HL-60 (cell line): ENCODE results near the gene NRXN3.

Experiments used
- DNase-seq, 2 experiments: peaks; one replicate each; pipeline ENCODE4 v3.0.0-alpha.2; 2010 to 2020; ENCODE audit warnings: low read depth in 1 of 2, low spot score in 1 of 2
- H3K27ac ChIP-seq: fragments of 250-450 bp; sonication (Bioruptor Pico); replicated peaks from 2 replicates; pipeline ENCODE4 v1.5.1; 2020; ENCODE audit warnings: mild to moderate bottlenecking, moderate library complexity
- H3K27me3 ChIP-seq: fragments of 250-450 bp; sonication (Bioruptor Pico); 2 replicates; pipeline ENCODE4 v1.5.1; 2021; ENCODE audit warnings: mild to moderate bottlenecking, moderate library complexity; ENCODE audit not compliant: insufficient read depth, poor library complexity, severe bottlenecking
- H3K4me3 ChIP-seq: replicated peaks from 2 replicates; pipeline ENCODE4 v1.5.1; 2011; ENCODE audit warnings: mild to moderate bottlenecking, control low read depth, low read length; ENCODE audit not compliant: insufficient read depth
- GABPA ChIP-seq: IDR thresholded peaks from 2 replicates; pipeline ENCODE4 v1.6.1; 2012; ENCODE audit warnings: low read depth
- POLR2AphosphoS5 ChIP-seq: IDR thresholded peaks from 2 replicates; pipeline ENCODE4 v1.6.1; 2012; ENCODE audit warnings: low read depth
- SPI1 ChIP-seq: IDR thresholded peaks from 2 replicates; pipeline ENCODE4 v1.6.1; 2012; ENCODE audit warnings: low read depth, mild to moderate bottlenecking, borderline replicate concordance
- TF ChIP-seq, protein P1 (sequence below): IDR thresholded peaks from one replicate; pipeline ENCODE4 v1.5.1; 2011; ENCODE audit warnings: low read length, control low read depth, inconsistent platforms; ENCODE audit not compliant: insufficient read depth
- TF ChIP-seq, protein P2 (sequence below): IDR thresholded peaks from 2 replicates; pipeline ENCODE4 v1.6.1; 2012; ENCODE audit warnings: low read depth; ENCODE audit not compliant: insufficient replicate concordance

NRXN3 gene

DNA sequence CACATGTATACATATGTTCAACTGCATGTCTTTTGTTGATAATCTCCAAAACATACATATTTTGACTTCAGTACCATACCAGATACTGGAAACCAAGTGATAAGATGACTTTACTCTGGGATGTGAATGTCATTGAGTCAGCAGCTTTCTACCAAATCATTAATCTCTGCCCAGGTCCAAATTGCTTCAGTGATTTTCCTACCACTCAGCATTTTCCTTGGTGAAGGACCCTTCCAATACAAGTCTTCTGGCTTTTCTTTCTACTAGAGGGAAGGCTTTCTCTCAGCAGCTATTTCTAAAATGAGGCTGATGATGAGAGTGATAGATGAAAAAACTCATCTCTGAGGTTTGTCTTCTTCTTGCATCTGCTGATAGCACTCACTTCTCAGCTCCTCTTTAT is 1008.5 kb downstream of the NRXN3 start:
- H3K27ac ChIP-seq: no peak overlapping the region
- no peaks in the 10 kb centered on the region for H3K27me3 ChIP-seq
- H3K4me3 ChIP-seq: no peak overlapping the region
- DNase-seq: no peak
- TF ChIP-seq SPI1: no peak

DNA sequence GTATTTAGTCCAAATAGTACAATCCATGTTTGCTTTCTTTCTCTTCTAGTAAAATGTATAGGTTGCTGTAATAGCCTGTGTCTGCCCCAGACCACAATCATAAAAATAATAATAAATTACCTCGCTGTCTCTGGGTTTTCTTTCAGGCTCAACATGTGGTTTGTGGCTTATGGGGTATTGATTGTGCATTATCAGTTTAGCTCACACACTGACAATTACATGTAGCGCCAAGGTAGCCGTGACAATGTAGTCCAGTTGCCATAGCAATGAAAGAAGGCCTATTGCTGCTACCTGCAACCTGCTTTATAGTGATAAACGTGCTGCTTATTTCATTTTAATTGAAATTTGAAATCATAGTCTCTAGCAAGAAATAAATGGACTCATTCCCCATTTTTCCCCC is 1009.8 kb downstream of the NRXN3 start:
- Histone ChIP-seq H3K4me3 (no peak overlapping the region), H3K27me3 (no peaks in the 10 kb centered on the region), H3K27ac (no peak overlapping the region)
- DNase-seq: no peak
- TF ChIP-seq, protein P1, sequence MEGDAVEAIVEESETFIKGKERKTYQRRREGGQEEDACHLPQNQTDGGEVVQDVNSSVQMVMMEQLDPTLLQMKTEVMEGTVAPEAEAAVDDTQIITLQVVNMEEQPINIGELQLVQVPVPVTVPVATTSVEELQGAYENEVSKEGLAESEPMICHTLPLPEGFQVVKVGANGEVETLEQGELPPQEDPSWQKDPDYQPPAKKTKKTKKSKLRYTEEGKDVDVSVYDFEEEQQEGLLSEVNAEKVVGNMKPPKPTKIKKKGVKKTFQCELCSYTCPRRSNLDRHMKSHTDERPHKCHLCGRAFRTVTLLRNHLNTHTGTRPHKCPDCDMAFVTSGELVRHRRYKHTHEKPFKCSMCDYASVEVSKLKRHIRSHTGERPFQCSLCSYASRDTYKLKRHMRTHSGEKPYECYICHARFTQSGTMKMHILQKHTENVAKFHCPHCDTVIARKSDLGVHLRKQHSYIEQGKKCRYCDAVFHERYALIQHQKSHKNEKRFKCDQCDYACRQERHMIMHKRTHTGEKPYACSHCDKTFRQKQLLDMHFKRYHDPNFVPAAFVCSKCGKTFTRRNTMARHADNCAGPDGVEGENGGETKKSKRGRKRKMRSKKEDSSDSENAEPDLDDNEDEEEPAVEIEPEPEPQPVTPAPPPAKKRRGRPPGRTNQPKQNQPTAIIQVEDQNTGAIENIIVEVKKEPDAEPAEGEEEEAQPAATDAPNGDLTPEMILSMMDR: no peak
- TF ChIP-seq, protein P2, sequence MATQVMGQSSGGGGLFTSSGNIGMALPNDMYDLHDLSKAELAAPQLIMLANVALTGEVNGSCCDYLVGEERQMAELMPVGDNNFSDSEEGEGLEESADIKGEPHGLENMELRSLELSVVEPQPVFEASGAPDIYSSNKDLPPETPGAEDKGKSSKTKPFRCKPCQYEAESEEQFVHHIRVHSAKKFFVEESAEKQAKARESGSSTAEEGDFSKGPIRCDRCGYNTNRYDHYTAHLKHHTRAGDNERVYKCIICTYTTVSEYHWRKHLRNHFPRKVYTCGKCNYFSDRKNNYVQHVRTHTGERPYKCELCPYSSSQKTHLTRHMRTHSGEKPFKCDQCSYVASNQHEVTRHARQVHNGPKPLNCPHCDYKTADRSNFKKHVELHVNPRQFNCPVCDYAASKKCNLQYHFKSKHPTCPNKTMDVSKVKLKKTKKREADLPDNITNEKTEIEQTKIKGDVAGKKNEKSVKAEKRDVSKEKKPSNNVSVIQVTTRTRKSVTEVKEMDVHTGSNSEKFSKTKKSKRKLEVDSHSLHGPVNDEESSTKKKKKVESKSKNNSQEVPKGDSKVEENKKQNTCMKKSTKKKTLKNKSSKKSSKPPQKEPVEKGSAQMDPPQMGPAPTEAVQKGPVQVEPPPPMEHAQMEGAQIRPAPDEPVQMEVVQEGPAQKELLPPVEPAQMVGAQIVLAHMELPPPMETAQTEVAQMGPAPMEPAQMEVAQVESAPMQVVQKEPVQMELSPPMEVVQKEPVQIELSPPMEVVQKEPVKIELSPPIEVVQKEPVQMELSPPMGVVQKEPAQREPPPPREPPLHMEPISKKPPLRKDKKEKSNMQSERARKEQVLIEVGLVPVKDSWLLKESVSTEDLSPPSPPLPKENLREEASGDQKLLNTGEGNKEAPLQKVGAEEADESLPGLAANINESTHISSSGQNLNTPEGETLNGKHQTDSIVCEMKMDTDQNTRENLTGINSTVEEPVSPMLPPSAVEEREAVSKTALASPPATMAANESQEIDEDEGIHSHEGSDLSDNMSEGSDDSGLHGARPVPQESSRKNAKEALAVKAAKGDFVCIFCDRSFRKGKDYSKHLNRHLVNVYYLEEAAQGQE: no peak
- TF ChIP-seq GABPA: no peak
- no peak for TF ChIP-seq SPI1
- no peak for TF ChIP-seq POLR2AphosphoS5

DNA sequence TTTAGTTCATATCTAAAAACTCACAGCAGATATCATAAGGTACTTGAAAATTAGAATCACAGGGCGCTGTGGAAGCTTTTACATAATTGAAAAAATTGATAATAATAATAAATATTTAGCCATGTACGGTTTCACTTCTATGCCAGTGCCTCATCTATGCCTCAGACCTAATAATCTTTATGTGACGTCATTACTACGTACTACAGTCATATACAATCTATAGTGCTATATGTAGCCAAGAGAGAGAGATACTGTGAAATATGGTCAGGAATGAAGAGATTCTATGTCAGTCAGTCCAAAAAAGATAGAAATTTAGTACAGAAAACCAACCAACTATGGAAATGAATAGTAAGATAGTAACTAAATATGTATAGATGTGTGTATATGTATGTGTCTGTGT is 1010.5 kb downstream of the NRXN3 start:
- TF ChIP-seq, protein P1: no peak
- TF ChIP-seq GABPA (no peak), SPI1 (no peak), POLR2AphosphoS5 (no peak)
- TF ChIP-seq, protein P2: no peak
- DNase-seq: no peak
- Histone ChIP-seq H3K4me3 (no peak overlapping the region), H3K27me3 (no peaks in the 10 kb centered on the region), H3K27ac (no peak overlapping the region)

DNA sequence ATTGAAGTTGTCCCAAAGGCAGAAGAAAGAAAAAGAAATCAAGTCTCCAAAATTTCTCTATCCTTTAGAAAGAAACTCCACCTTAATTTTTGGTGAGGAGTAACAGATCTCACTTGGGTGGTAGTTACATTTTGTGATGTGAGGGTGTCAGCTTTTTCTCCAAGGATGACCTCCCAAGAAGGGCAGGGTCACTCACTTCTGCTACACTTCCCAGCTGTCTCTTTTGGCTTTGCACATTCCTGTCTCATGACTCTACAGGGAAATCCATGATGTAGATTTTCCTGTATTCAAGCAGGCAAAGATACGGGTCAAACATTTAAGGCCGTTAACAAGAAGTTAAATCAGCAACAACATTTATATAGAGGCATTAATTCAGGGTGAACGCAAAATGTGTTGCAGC is 1016.4 kb downstream of the NRXN3 start:
- H3K27ac ChIP-seq: no peak overlapping the region
- DNase-seq: no peak
- no peak overlapping the region for H3K4me3 ChIP-seq
- TF ChIP-seq, protein P1: no peak
- no peak for TF ChIP-seq GABPA
- TF ChIP-seq, protein P2: no peak
- TF ChIP-seq POLR2AphosphoS5: no peak
- H3K27me3 ChIP-seq: no peaks in the 10 kb centered on the region
